ENCODE data around the gene PRSS50.

DNA sequence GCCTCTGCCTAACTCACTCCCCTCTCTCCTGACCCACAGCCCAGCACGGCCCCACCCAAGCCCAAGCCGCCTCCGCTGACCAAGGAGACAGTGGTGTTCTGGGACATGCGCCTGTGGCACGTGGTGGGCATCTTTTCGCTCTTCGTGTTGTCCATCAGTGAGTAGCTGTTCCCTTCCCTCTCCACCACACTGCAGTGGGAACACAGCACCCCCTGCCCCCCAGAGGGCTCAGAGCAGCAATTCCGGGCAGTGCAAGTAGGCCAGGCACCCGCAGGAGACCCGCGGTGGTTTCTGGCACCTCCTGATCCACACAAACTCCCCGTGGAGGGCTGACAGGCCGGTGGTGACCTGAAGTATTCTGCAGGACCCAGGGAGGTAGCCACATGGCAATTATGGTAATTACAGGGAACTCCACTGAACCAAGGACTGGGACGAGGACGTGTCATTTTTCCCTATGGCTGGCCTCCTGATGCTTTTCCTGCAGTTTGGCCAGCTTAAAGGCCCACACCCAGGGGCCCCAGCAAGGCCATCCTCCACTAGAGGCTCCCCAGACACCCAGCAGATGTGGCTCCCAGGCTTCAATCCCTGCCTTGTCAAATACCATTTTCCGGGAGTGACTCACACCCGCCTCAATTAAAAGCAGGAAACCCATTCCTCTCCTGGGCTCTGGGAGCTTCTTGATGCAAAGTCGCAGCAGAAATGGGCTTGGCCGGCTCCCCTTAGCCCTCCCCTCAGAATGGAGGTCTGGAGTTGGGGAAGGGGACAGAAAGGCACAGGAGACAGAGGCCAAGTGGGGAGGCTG lies 11.7 kb downstream of the PRSS50 start:
- TF ChIP-seq POLR2AphosphoS5 (IDR thresholded peaks at IDR 0.05; ENCODE audit: insufficient read depth in 1 of 2, low read depth in 1 of 2) (no peak), CTCF (IDR thresholded peaks at IDR 0.05) (no peak), POLR2A (IDR thresholded peaks at IDR 0.05) (no peak)

All from vagina (tissue), 2 donors.